ENCODE data around the gene NYAP2.

Gene NYAP2

DNA sequence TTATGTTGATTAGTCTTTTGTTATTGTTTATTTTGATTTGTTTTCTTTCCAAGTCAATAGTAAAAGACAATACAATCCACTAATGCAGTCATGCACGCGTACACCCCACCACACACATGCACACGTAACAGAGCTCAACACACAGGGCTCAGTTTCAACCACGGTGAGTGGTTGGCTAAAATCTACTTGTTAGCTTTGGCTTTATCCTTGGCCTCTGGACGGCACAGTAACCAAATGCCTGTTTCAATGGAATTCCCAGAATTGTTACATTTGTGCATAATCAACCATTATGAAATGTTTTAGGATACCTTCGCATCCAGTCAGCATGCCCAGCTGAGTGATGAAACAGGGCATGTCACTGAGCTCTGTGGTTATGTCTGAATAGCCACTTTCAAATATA, 53.2 kb downstream of the NYAP2 start:
- no peak overlapping the region for H2AFZ ChIP-seq (ENCODE audit: low read length)
- no peak overlapping the region for H3K4me2 ChIP-seq (ENCODE audit: insufficient read depth, low read length, poor library complexity, severe bottlenecking)
- no peak overlapping the region for H3K9ac ChIP-seq (ENCODE audit: low read depth, low read length, poor library complexity)
- H3K23ac ChIP-seq (ENCODE audit: low read depth, low read length, poor library complexity), result no peak overlapping the region
- no peaks in the 10 kb centered on the region for H3K4me1 ChIP-seq (ENCODE audit: control insufficient read depth in 2 of 2, insufficient read depth in 1 of 2, low read depth in 1 of 2, low read length in 2 of 2)
- DNase-seq (ENCODE audit: low spot score), result no peak
- H3K4ac ChIP-seq (ENCODE audit: low read length), result no peak overlapping the region
- H3K4me3 ChIP-seq (ENCODE audit: low read length in 2 of 2), result no peak overlapping the region
- no peak overlapping the region for H4K91ac ChIP-seq (ENCODE audit: low read depth, low read length, poor library complexity)
- no peaks in the 10 kb centered on the region for H3K27me3 ChIP-seq (ENCODE audit: control insufficient read depth in 3 of 3, insufficient read depth in 3 of 3, low read depth in 1 of 3, low read length in 3 of 3)
- H4K8ac ChIP-seq (ENCODE audit: low read depth, low read length), result no peak overlapping the region
- H2AK5ac ChIP-seq (ENCODE audit: low read depth, low read length), result no peak overlapping the region
- H3K79me1 ChIP-seq (ENCODE audit: low read depth, low read length), result no peaks in the 10 kb centered on the region
- no peak overlapping the region for H2BK15ac ChIP-seq (ENCODE audit: low read length)
- no CpG with 5 or more reads among the region's 6 CpGs for WGBS, 2 donors (ENCODE audit: extremely low coverage in 2 of 2, insufficient read length in 2 of 2, insufficient replicate concordance in 1 of 2)
- H3K18ac ChIP-seq (ENCODE audit: low read length), result no peak overlapping the region
- H2BK120ac ChIP-seq (ENCODE audit: low read depth, low read length), result no peak overlapping the region
- H2BK12ac ChIP-seq (ENCODE audit: low read length), result no peak overlapping the region
- no peaks in the 10 kb centered on the region for H3K9me3 ChIP-seq (replicated peaks in 1 of 2; ENCODE audit: control insufficient read depth in 2 of 2, insufficient read depth in 1 of 2, low read depth in 1 of 2, low read length in 2 of 2)
- no peak overlapping the region for H2BK5ac ChIP-seq (ENCODE audit: low read length)
- no peak overlapping the region for H3K27ac ChIP-seq (replicated peaks; ENCODE audit: low read length)
- H3K36me3 ChIP-seq (replicated peaks in 1 of 2; ENCODE audit: control insufficient read depth in 2 of 2, insufficient read depth in 2 of 2, low read length in 2 of 2), result no peaks in the 10 kb centered on the region
- H3K14ac ChIP-seq (ENCODE audit: low read length), result no peak overlapping the region

DNA sequence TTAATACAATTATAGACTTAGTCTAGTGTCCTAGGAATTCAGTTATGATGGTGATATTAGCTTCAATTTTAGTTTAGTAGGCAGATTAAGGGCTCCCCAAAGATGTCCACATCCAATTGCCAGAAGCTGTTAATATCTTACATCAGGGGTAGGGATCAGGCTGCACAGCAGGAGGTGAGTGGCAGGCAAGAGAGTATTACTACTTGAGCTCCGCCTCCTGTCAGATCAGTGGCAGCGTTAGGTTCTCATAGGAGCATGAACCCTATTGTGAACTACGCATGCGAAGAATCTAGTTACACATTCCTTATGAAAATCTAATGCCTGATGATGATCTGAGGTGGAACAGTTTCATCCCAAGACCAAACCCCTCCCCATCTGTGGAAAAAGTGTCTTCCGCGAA, 54.9 kb downstream of the NYAP2 start:
- Histone ChIP-seq H3K23ac (ENCODE audit: low read depth, low read length, poor library complexity) (no peak overlapping the region), H2AK5ac (ENCODE audit: low read depth, low read length) (no peak overlapping the region)
- no CpG with 5 or more reads among the region's 6 CpGs for WGBS, 2 donors (ENCODE audit: extremely low coverage in 2 of 2, insufficient read length in 2 of 2, insufficient replicate concordance in 1 of 2)

DNA sequence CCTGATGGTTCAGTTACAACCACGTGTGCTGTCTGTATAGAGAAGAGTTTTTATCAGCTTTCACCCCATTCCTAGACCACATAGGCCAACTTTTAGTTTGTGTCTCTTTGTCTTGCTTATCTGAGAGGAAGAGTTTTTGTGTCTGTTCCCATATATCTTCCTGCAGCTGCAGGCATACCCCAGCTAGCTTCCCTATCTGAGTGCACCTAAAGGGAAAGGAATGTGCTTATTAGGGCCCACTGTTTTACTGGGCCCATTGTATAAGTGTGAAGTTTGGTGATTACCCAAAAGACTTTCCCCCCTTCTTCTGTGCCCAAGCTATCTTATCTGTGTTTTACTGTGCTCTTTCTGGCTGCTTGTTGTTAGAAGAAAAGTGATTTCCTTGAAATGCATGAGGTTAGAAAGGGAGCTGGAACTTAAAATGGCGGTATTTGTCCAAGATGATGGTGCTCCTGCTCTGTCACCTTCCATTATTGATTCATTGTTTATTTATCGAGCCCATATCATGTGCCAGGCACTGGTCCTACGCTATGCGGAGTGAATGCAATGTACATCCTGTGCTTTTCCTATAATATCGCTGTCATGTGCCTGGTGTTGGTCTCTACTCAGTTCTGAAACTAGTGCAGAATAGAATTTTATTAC, 57.2 kb downstream of the NYAP2 start:
- H2BK15ac ChIP-seq (ENCODE audit: low read length), result no peak overlapping the region
- H3K9me3 ChIP-seq (replicated peaks in 1 of 2; ENCODE audit: control insufficient read depth in 2 of 2, insufficient read depth in 1 of 2, low read depth in 1 of 2, low read length in 2 of 2), result no peaks in the 10 kb centered on the region
- no peak overlapping the region for H2AFZ ChIP-seq (ENCODE audit: low read length)
- H3K36me3 ChIP-seq (replicated peaks in 1 of 2; ENCODE audit: control insufficient read depth in 2 of 2, insufficient read depth in 2 of 2, low read length in 2 of 2), result no peaks in the 10 kb centered on the region
- H3K27ac ChIP-seq (replicated peaks; ENCODE audit: low read length), result no peak overlapping the region
- H2BK120ac ChIP-seq (ENCODE audit: low read depth, low read length), result no peak overlapping the region
- H3K4me1 ChIP-seq (ENCODE audit: control insufficient read depth in 2 of 2, insufficient read depth in 1 of 2, low read depth in 1 of 2, low read length in 2 of 2), result no peaks in the 10 kb centered on the region
- H2BK12ac ChIP-seq (ENCODE audit: low read length), result no peak overlapping the region
- H3K9ac ChIP-seq (ENCODE audit: low read depth, low read length, poor library complexity), result no peak overlapping the region
- H3K4ac ChIP-seq (ENCODE audit: low read length), result no peak overlapping the region
- H2BK5ac ChIP-seq (ENCODE audit: low read length), result no peak overlapping the region
- H3K27me3 ChIP-seq (ENCODE audit: control insufficient read depth in 3 of 3, insufficient read depth in 3 of 3, low read depth in 1 of 3, low read length in 3 of 3), result no peaks in the 10 kb centered on the region
- no peak overlapping the region for H4K8ac ChIP-seq (ENCODE audit: low read depth, low read length)
- no peak overlapping the region for H3K23ac ChIP-seq (ENCODE audit: low read depth, low read length, poor library complexity)
- H3K4me2 ChIP-seq (ENCODE audit: insufficient read depth, low read length, poor library complexity, severe bottlenecking), result no peak overlapping the region
- no peak for DNase-seq (ENCODE audit: low spot score)
- H3K79me1 ChIP-seq (ENCODE audit: low read depth, low read length), result no peaks in the 10 kb centered on the region
- no peak overlapping the region for H2AK5ac ChIP-seq (ENCODE audit: low read depth, low read length)
- H3K4me3 ChIP-seq (ENCODE audit: low read length in 2 of 2), result no peak overlapping the region
- WGBS, 2 donors (ENCODE audit: extremely low coverage in 2 of 2, insufficient read length in 2 of 2, insufficient replicate concordance in 1 of 2), result no CpG with 5 or more reads among the region's 6 CpGs
- H4K91ac ChIP-seq (ENCODE audit: low read depth, low read length, poor library complexity), result no peak overlapping the region
- H3K14ac ChIP-seq (ENCODE audit: low read length), result no peak overlapping the region
- H3K18ac ChIP-seq (ENCODE audit: low read length), result no peak overlapping the region

More for the DNA sequence above, 54.9 kb downstream of the NYAP2 start:
- no peak overlapping the region for H3K9ac ChIP-seq (ENCODE audit: low read depth, low read length, poor library complexity)
- H3K27me3 ChIP-seq (ENCODE audit: control insufficient read depth in 3 of 3, insufficient read depth in 3 of 3, low read depth in 1 of 3, low read length in 3 of 3), result no peaks in the 10 kb centered on the region
- no peak overlapping the region for H3K14ac ChIP-seq (ENCODE audit: low read length)
- DNase-seq (ENCODE audit: low spot score), result no peak
- H2AFZ ChIP-seq (ENCODE audit: low read length), result no peak overlapping the region
- no peak overlapping the region for H3K4ac ChIP-seq (ENCODE audit: low read length)
- H3K4me1 ChIP-seq (ENCODE audit: control insufficient read depth in 2 of 2, insufficient read depth in 1 of 2, low read depth in 1 of 2, low read length in 2 of 2), result no peaks in the 10 kb centered on the region
- no peak overlapping the region for H3K4me3 ChIP-seq (ENCODE audit: low read length in 2 of 2)
- no peaks in the 10 kb centered on the region for H3K36me3 ChIP-seq (replicated peaks in 1 of 2; ENCODE audit: control insufficient read depth in 2 of 2, insufficient read depth in 2 of 2, low read length in 2 of 2)
- no peak overlapping the region for H4K91ac ChIP-seq (ENCODE audit: low read depth, low read length, poor library complexity)
- no peak overlapping the region for H2BK12ac ChIP-seq (ENCODE audit: low read length)
- no peaks in the 10 kb centered on the region for H3K9me3 ChIP-seq (replicated peaks in 1 of 2; ENCODE audit: control insufficient read depth in 2 of 2, insufficient read depth in 1 of 2, low read depth in 1 of 2, low read length in 2 of 2)
- H3K4me2 ChIP-seq (ENCODE audit: insufficient read depth, low read length, poor library complexity, severe bottlenecking), result no peak overlapping the region
- no peak overlapping the region for H4K8ac ChIP-seq (ENCODE audit: low read depth, low read length)
- no peaks in the 10 kb centered on the region for H3K79me1 ChIP-seq (ENCODE audit: low read depth, low read length)
- H2BK5ac ChIP-seq (ENCODE audit: low read length), result no peak overlapping the region
- H2BK120ac ChIP-seq (ENCODE audit: low read depth, low read length), result no peak overlapping the region
- H3K18ac ChIP-seq (ENCODE audit: low read length), result no peak overlapping the region
- no peak overlapping the region for H3K27ac ChIP-seq (replicated peaks; ENCODE audit: low read length)
- no peak overlapping the region for H2BK15ac ChIP-seq (ENCODE audit: low read length)

DNA sequence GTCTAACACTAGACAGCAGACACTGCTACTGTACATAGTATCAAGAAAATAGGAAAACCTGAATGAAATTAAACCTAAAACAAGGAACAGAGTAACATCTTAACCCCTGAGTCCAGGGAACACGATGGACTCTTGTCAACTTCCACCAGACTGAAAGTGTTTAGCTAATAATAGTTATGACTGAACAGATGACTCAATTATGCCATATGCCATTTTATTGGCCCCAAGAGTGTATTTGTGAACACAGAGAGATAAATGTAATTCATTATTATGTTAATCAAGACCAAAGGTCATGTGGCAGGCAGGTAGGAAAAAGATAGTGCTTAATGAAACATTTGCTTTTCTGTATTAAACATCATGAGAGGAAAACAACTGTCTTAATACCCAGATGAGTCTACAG, 58.0 kb downstream of the NYAP2 start:
- Histone ChIP-seq H3K79me1 (ENCODE audit: low read depth, low read length) (no peaks in the 10 kb centered on the region), H3K9me3 (replicated peaks in 1 of 2; ENCODE audit: control insufficient read depth in 2 of 2, insufficient read depth in 1 of 2, low read depth in 1 of 2, low read length in 2 of 2) (no peaks in the 10 kb centered on the region), H3K27ac (replicated peaks; ENCODE audit: low read length) (no peak overlapping the region), H2BK5ac (ENCODE audit: low read length) (no peak overlapping the region), H2BK15ac (ENCODE audit: low read length) (no peak overlapping the region), H3K9ac (ENCODE audit: low read depth, low read length, poor library complexity) (no peak overlapping the region), H3K27me3 (ENCODE audit: control insufficient read depth in 3 of 3, insufficient read depth in 3 of 3, low read depth in 1 of 3, low read length in 3 of 3) (no peaks in the 10 kb centered on the region), H2AK5ac (ENCODE audit: low read depth, low read length) (no peak overlapping the region), H3K4me3 (ENCODE audit: low read length in 2 of 2) (no peak overlapping the region), H2AFZ (ENCODE audit: low read length) (no peak overlapping the region), H3K36me3 (replicated peaks in 1 of 2; ENCODE audit: control insufficient read depth in 2 of 2, insufficient read depth in 2 of 2, low read length in 2 of 2) (no peaks in the 10 kb centered on the region), H2BK120ac (ENCODE audit: low read depth, low read length) (no peak overlapping the region), H3K4me1 (ENCODE audit: control insufficient read depth in 2 of 2, insufficient read depth in 1 of 2, low read depth in 1 of 2, low read length in 2 of 2) (no peaks in the 10 kb centered on the region), H4K91ac (ENCODE audit: low read depth, low read length, poor library complexity) (no peak overlapping the region), H3K4me2 (ENCODE audit: insufficient read depth, low read length, poor library complexity, severe bottlenecking) (no peak overlapping the region), H2BK12ac (ENCODE audit: low read length) (no peak overlapping the region), H3K4ac (ENCODE audit: low read length) (no peak overlapping the region), H4K8ac (ENCODE audit: low read depth, low read length) (no peak overlapping the region), H3K14ac (ENCODE audit: low read length) (no peak overlapping the region), H3K23ac (ENCODE audit: low read depth, low read length, poor library complexity) (no peak overlapping the region), H3K18ac (ENCODE audit: low read length) (no peak overlapping the region)
- no peak for DNase-seq (ENCODE audit: low spot score)
- WGBS, 2 donors (ENCODE audit: extremely low coverage in 2 of 2, insufficient read length in 2 of 2, insufficient replicate concordance in 1 of 2), result no CpG with 5 or more reads among the region's 1 CpG
